K562 (cell line): ENCODE measurements around the gene ANKRD49. TPM values are rescaled to one million over a fixed set of nuclear protein-coding genes. Genes with fewer than 3 reads are reported as not detected.

Source experiments
- LARP7 ChIP-seq: fragments of 450-650 bp; IDR thresholded peaks from 2 replicates; pipeline ENCODE4 v1.6.1; 2016
- NR0B1 ChIP-seq: fragments of 450-650 bp; IDR thresholded peaks from one replicate; pipeline ENCODE4 v1.6.1; 2018; ENCODE audit warnings: mild to moderate bottlenecking, moderate library complexity; ENCODE audit not compliant: partially characterized antibody
- PATZ1 ChIP-seq: fragments of 250-450 bp; sonication (Bioruptor Pico); IDR thresholded peaks from 2 replicates; pipeline ENCODE4 v1.5.0; 2020; ENCODE audit warnings: mild to moderate bottlenecking, borderline replicate concordance
- POLR2AphosphoS2 ChIP-seq: IDR thresholded peaks from 2 replicates; pipeline ENCODE4 v1.6.1; 2012; ENCODE audit warnings: low read length, improper control_type of control experiment
- RFX7 ChIP-seq: fragments of 250-450 bp; sonication (Bioruptor Pico); IDR thresholded peaks from 2 replicates; pipeline ENCODE4 v1.5.1; 2021; ENCODE audit warnings: mild to moderate bottlenecking
- TRIM25 ChIP-seq: fragments of 450-650 bp; IDR thresholded peaks from 2 replicates; pipeline ENCODE4 v1.7.0; 2016; ENCODE audit warnings: borderline replicate concordance
- ZBTB33 ChIP-seq: sonication (generic); formaldehyde crosslinking; IDR thresholded peaks from 2 replicates; pipeline ENCODE4 v1.8.1; 2023; ENCODE audit warnings: mild to moderate bottlenecking, missing genetic modification reagents
- ZFP91 ChIP-seq: sonication (generic); formaldehyde crosslinking; IDR thresholded peaks from 2 replicates; pipeline ENCODE4 v1.8.0; 2022; ENCODE audit warnings: mild to moderate bottlenecking, missing genetic modification reagents
- ZNF57 ChIP-seq: fragments of 450-650 bp; formaldehyde crosslinking; IDR thresholded peaks from 2 replicates; pipeline ENCODE4 v1.4.0; 2020; ENCODE audit warnings: mild to moderate bottlenecking, moderate library complexity
- ZSCAN32 ChIP-seq: fragments of 450-650 bp; formaldehyde crosslinking; IDR thresholded peaks from 2 replicates; pipeline ENCODE4 v1.4.0; 2020; ENCODE audit warnings: mild to moderate bottlenecking, moderate library complexity
- polyA plus RNA-seq, 8 experiments: library from polyadenylated mRNA; depleted of rRNA in 4 of 8; stranded (reverse) in 5 of 8; unstranded in 3 of 8; fragments of >200 nt; fragmentation: Nextera tagmentation in 2 of 8; fragmentation: Illumina TruSeq in 1 of 8; extraction: Ambion mirVana in 2 of 8; extraction: Trizol in 1 of 8; gene quantifications; 2 replicates each; pipeline versions ENCODE4 v1.2.1 to v1.2.3, GENCODE V29; 2011 to 2014; ENCODE audit warnings: inconsistent platforms in 1 of 8, missing spikeins in 1 of 8
- total RNA-seq, 7 experiments: library from RNA; depleted of rRNA in 6 of 7; stranded (reverse); fragments of >200 nt in 6 of 7; fragmentation: Illumina TruSeq in 2 of 7; extraction: Trizol in 2 of 7; gene quantifications; 2 replicates each; pipeline versions ENCODE4 v1.2.1 to v1.2.3, GENCODE V29; 2011 to 2021; ENCODE audit warnings: low replicate concordance in 1 of 7

The ANKRD49 gene
- total and polyA plus RNA-seq, 9 of the 15 experiments (the other 6 are each of a cell fraction or from before 2014, with no cell fraction given), result 13.4 to 43.5 (median 30.6) TPM

- TF ChIP-seq NR0B1 (no peak), ZBTB33 (0 out of 2 replicates have a peak, but pooled peaks have one; percentile 34), ZSCAN32 (CRISPR knock-in tag) (no peak), PATZ1 (no peak), LARP7 (no peak), ZNF57 (CRISPR knock-in tag) (no peak), RFX7 (CRISPR knock-in tag) (no peak), ZFP91 (CRISPR knock-in tag) (no peak), POLR2AphosphoS2 (no peak), TRIM25 (no peak)
Measured at GRCh38 chr11:94493281-94494125, at the start of gene ANKRD49, which contains the start of gene MRE11 (continued).
